ENCODE measurements around the gene BCAR1. TPM values are rescaled to one million over a fixed set of nuclear protein-coding genes. Genes with fewer than 3 reads are reported as not detected.

The BCAR1 gene
- total RNA-seq, 2 experiments from 2014 or later: 0.04 TPM; not detected in 1

GRCh38 chr16:75238132-75238852, 13.1 kb downstream of the BCAR1 start:
- H3K36me3 Mint-ChIP-seq (ENCODE audit: low read depth): no peaks in the 10 kb centered on the region
- peaks cover 1% of the 10 kb centered on the region for H3K4me1 Mint-ChIP-seq
- POLR2A ChIA-PET: no interaction called here
- CTCF ChIA-PET: no interaction called here
- H3K9me3 Mint-ChIP-seq: no peaks in the 10 kb centered on the region
- H3K4me3 Mint-ChIP-seq: no peak overlapping the region
- DNase-seq: no peak
- H3K27me3 Mint-ChIP-seq: peaks cover 3% of the 10 kb centered on the region
- H3K27ac Mint-ChIP-seq: no peak overlapping the region

- H3K4me3 Mint-ChIP-seq: no peak overlapping the region
- no peaks in the 10 kb centered on the region for H3K36me3 Mint-ChIP-seq (ENCODE audit: low read depth)
- H3K4me1 Mint-ChIP-seq: peaks cover 1% of the 10 kb centered on the region
- CTCF ChIA-PET: no interaction called here
- no peaks in the 10 kb centered on the region for H3K9me3 Mint-ChIP-seq
- POLR2A ChIA-PET: no interaction called here
- no peak for DNase-seq
- H3K27ac Mint-ChIP-seq: no peak overlapping the region
- peaks cover 3% of the 10 kb centered on the region for H3K27me3 Mint-ChIP-seq
These were observed 13.9 kb downstream of the BCAR1 start for GRCh38 chr16:75237398-75238131.

- peaks cover 1% of the 10 kb centered on the region for H3K4me1 Mint-ChIP-seq
- POLR2A ChIA-PET: no interaction called here
- H3K9me3 Mint-ChIP-seq: no peaks in the 10 kb centered on the region
- DNase-seq: no peak
- H3K4me3 Mint-ChIP-seq: no peak overlapping the region
- H3K27ac Mint-ChIP-seq: no peak overlapping the region
- H3K36me3 Mint-ChIP-seq (ENCODE audit: low read depth): no peaks in the 10 kb centered on the region
- CTCF ChIA-PET: interaction anchor here (1.4 kb wide), 1 partner anchor 149 kb away, joined by 5 read pairs; no protein-coding TSS in a partner anchor
- peaks cover 3% of the 10 kb centered on the region for H3K27me3 Mint-ChIP-seq
These were observed 14.6 kb downstream of the BCAR1 start for GRCh38 chr16:75236736-75237397.

GRCh38 chr16:75236232-75236631, 15.2 kb downstream of the BCAR1 start:
- H3K27me3 Mint-ChIP-seq: peaks cover 3% of the 10 kb centered on the region
- no peak for DNase-seq
- no peak overlapping the region for H3K4me3 Mint-ChIP-seq
- no peaks in the 10 kb centered on the region for H3K36me3 Mint-ChIP-seq (ENCODE audit: low read depth)
- ChIA-PET CTCF (interaction anchor here (0.6 to 1.4 kb wide), 2 partner anchors 144 to 149 kb away, joined by 4 to 5 read pairs; no protein-coding TSS in a partner anchor), POLR2A (no interaction called here)
- H3K27ac Mint-ChIP-seq: no peak overlapping the region
- H3K9me3 Mint-ChIP-seq: no peaks in the 10 kb centered on the region
- H3K4me1 Mint-ChIP-seq: peaks cover 1% of the 10 kb centered on the region

- no peak for DNase-seq
- no peak overlapping the region for H3K27ac Mint-ChIP-seq
- no peak overlapping the region for H3K4me3 Mint-ChIP-seq
- ChIA-PET CTCF (interaction anchor here (0.6 to 2.5 kb wide), 3 partner anchors 144 to 150 kb away, joined by 4 to 6 read pairs (median 5); no protein-coding TSS in a partner anchor), POLR2A (no interaction called here)
- peaks cover 1% of the 10 kb centered on the region for H3K4me1 Mint-ChIP-seq
- H3K9me3 Mint-ChIP-seq: no peaks in the 10 kb centered on the region
- H3K27me3 Mint-ChIP-seq: peaks cover 3% of the 10 kb centered on the region
- H3K36me3 Mint-ChIP-seq (ENCODE audit: low read depth): no peaks in the 10 kb centered on the region
These were observed 15.7 kb downstream of the BCAR1 start for GRCh38 chr16:75235721-75236193.

- Mint-ChIP-seq H3K36me3 (ENCODE audit: low read depth) (no peaks in the 10 kb centered on the region), H3K4me3 (no peak overlapping the region), H3K27me3 (peaks cover 3% of the 10 kb centered on the region), H3K4me1 (peaks cover 1% of the 10 kb centered on the region), H3K27ac (no peak overlapping the region), H3K9me3 (no peaks in the 10 kb centered on the region)
- DNase-seq: no peak
- ChIA-PET CTCF (interaction anchor here (0.8 to 2.5 kb wide), 10 partner anchors 13 to 198 kb away, joined by 3 to 10 read pairs (median 6); partner anchors contain the start of gene CFDP1), POLR2A (no interaction called here)
These were observed 16.3 kb downstream of the BCAR1 start for GRCh38 chr16:75234856-75235696.

GRCh38 chr16:75233611-75233938, 17.8 kb downstream of the BCAR1 start:
- Mint-ChIP-seq H3K27me3 (peaks cover 3% of the 10 kb centered on the region), H3K4me3 (no peak overlapping the region), H3K9me3 (no peaks in the 10 kb centered on the region), H3K27ac (no peak overlapping the region), H3K36me3 (ENCODE audit: low read depth) (no peaks in the 10 kb centered on the region), H3K4me1 (peaks cover 1% of the 10 kb centered on the region)
- ChIA-PET CTCF (interaction anchor here (0.5 to 2.5 kb wide), 25 partner anchors 9 to 282 kb away, joined by 3 to 10 read pairs (median 4); partner anchors contain the start of gene CFDP1), POLR2A (no interaction called here)
- DNase-seq: no peak

- Mint-ChIP-seq H3K27ac (no peak overlapping the region), H3K4me3 (no peak overlapping the region), H3K36me3 (ENCODE audit: low read depth) (no peaks in the 10 kb centered on the region), H3K27me3 (peaks cover 3% of the 10 kb centered on the region), H3K4me1 (peaks cover 1% of the 10 kb centered on the region), H3K9me3 (no peaks in the 10 kb centered on the region)
- ChIA-PET POLR2A (no interaction called here), CTCF (no interaction called here)
- no peak for DNase-seq
These were observed 19.9 kb downstream of the BCAR1 start for GRCh38 chr16:75231570-75231969.

GRCh38 chr16:75230471-75231110, 20.8 kb downstream of the BCAR1 start:
- CTCF ChIA-PET: interaction anchor here (0.7 kb wide), 1 partner anchor 88 kb away, joined by 3 read pairs; no protein-coding TSS in a partner anchor
- H3K4me1 Mint-ChIP-seq: peaks cover 1% of the 10 kb centered on the region

GRCh38 chr16:75229172-75230031, 22.0 kb downstream of the BCAR1 start:
- H3K4me1 Mint-ChIP-seq: peaks cover 1% of the 10 kb centered on the region
- peaks cover 2% of the 10 kb centered on the region for H3K27me3 Mint-ChIP-seq
- no peaks in the 10 kb centered on the region for H3K36me3 Mint-ChIP-seq (ENCODE audit: low read depth)
- H3K9me3 Mint-ChIP-seq: no peaks in the 10 kb centered on the region
- ChIA-PET CTCF (interaction anchor here (1.1 to 1.6 kb wide), 2 partner anchors 9 to 29 kb away, joined by 3 to 4 read pairs; no protein-coding TSS in a partner anchor), POLR2A (no interaction called here)
- no peak overlapping the region for H3K4me3 Mint-ChIP-seq
- no peak overlapping the region for H3K27ac Mint-ChIP-seq
- DNase-seq: no peak

More at GRCh38 chr16:75230471-75231110, 20.8 kb downstream of the BCAR1 start:
- H3K36me3 Mint-ChIP-seq (ENCODE audit: low read depth): no peaks in the 10 kb centered on the region
- DNase-seq: no peak
- POLR2A ChIA-PET: no interaction called here
- H3K9me3 Mint-ChIP-seq: no peaks in the 10 kb centered on the region
- H3K4me3 Mint-ChIP-seq: no peak overlapping the region
- no peak overlapping the region for H3K27ac Mint-ChIP-seq
- peaks cover 3% of the 10 kb centered on the region for H3K27me3 Mint-ChIP-seq

All from activated CD4-positive, alpha-beta T cell treated with anti-CD3 and anti-CD28 coated beads, Interleukin-2, amount 10 ng/mL, durations not matched to agents 7 days and 5 days (primary cell).